ENCODE measurements around the gene DISP2. TPM values are rescaled to one million over a fixed set of nuclear protein-coding genes. Genes with fewer than 3 reads are reported as not detected.

The DISP2 gene
- total RNA-seq, 1 donor from 2014 or later: under 0.01 TPM

DNA sequence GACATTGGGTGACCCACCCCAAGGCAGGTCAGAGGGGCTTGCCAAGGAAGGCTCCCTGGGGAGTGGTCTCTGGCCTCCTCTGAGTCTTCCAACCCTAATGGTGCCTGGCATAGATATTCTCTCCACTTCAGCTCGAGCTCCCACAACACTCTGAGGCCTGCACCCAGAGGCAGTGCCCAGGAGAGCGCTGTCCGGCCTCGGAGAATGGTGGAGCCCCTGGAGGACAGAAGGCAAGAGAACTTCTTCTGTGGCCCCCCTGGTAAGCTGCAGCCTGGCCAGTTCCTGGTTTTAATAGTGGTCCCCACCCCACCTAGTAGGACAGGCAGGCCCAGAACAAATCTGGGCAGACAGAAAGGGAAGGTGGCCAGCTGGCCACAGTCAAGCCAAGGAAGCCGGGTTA, 7.0 kb downstream of the DISP2 start:
- DNase-seq (ENCODE audit: low read depth) (no peak), FAIRE-seq (no peak)
- no peak overlapping the region for H3K4me3 ChIP-seq (ENCODE audit: low read depth, low read length)
- H3K36me3 ChIP-seq (ENCODE audit: control insufficient read depth, insufficient read depth, low read length): no peaks in the 10 kb centered on the region
- no peaks in the 10 kb centered on the region for H3K27me3 ChIP-seq (ENCODE audit: control insufficient read depth, insufficient read depth, low read length)
- TF ChIP-seq, protein P1, sequence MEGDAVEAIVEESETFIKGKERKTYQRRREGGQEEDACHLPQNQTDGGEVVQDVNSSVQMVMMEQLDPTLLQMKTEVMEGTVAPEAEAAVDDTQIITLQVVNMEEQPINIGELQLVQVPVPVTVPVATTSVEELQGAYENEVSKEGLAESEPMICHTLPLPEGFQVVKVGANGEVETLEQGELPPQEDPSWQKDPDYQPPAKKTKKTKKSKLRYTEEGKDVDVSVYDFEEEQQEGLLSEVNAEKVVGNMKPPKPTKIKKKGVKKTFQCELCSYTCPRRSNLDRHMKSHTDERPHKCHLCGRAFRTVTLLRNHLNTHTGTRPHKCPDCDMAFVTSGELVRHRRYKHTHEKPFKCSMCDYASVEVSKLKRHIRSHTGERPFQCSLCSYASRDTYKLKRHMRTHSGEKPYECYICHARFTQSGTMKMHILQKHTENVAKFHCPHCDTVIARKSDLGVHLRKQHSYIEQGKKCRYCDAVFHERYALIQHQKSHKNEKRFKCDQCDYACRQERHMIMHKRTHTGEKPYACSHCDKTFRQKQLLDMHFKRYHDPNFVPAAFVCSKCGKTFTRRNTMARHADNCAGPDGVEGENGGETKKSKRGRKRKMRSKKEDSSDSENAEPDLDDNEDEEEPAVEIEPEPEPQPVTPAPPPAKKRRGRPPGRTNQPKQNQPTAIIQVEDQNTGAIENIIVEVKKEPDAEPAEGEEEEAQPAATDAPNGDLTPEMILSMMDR (IDR thresholded peaks at IDR 0.05; ENCODE audit: insufficient read depth, low read length, severe bottlenecking): no peak

DNA sequence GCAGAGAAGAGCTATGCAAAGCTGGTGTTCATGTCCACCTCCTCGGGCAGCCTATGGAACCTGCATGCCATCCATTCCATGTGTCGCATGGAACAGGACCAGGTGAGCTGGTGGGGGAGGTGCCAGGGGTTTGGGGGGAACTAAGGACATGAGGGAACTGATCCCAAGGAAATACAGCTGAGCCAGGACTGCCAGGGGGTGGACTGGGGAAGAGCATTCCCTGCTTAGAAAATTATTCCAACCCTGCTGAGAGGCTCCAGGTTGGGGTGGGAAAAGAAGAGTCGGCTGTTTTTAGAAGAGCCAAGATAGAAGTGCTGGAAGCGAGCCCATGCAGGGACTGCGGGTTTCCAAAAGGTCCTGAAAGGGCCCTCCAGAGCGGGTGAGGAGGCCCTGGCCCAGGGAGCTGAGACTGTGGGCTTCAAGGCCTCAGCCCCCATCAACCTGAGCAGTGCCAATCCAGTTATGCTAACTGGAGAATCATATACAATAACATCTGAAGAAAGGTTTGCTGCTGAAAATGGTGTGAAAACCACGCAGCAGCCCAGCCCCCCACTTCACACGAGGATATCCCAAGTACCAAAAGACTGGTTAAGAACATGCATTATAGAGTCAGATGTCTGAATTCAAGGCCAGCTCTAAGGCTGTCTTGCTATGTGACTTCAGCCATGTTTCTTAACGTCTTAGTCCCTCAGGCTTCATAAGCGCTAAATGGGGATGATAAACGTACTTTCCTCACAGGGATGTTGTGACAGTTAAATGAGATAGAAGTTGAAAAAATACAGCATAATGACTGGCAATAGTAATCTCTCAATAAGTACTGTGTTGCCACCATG, 7.8 kb downstream of the DISP2 start:
- H3K27me3 ChIP-seq (ENCODE audit: control insufficient read depth, insufficient read depth, low read length): peaks cover 3% of the 10 kb centered on the region
- no peak overlapping the region for H3K4me3 ChIP-seq (ENCODE audit: low read depth, low read length)
- no peak for DNase-seq (ENCODE audit: low read depth)
- peak; percentile 36 for FAIRE-seq
- TF ChIP-seq, protein P1 (IDR thresholded peaks at IDR 0.05; ENCODE audit: insufficient read depth, low read length, severe bottlenecking): no peak
- no peaks in the 10 kb centered on the region for H3K36me3 ChIP-seq (ENCODE audit: control insufficient read depth, insufficient read depth, low read length)

DNA sequence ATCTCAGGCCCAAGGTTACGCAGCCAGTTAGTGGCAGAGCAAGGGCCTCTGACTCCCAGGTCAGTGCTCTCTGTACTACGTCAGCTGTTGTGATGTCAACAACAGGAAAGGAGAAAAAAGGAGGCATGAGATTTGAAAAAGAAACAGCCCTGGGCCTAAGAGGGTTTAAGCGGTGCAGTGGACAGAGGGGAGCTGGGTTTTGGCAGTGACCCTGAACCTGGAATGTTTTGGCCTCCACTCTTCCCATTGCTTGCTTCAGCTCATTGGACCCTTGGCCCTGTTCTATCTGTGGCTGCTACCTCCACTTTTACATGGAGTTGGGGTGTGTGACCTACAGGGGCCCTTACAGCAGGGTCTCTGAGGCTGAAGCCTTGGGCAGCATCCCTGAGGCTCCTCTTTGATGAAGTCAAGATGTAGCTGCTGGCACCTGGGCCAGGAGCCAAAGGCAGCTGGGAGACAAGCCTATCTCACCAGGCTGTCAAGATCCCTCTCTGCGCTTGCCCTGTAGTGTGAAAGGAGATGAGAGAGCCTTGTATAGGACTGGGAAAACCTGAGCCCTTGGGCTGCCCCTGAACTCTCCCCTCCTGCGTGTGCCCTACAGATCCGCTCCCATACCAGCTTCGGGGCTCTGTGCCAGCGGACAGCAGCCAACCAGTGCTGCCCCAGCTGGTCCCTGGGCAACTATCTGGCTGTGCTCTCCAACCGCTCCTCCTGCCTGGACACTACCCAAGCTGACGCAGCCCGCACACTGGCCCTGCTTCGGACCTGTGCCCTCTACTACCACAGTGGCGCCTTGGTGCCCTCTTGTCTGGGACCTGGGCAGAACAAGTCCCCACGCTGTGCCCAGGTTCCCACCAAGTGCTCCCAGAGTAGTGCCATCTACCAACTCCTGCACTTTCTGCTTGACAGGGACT, 8.7 kb downstream of the DISP2 start:
- FAIRE-seq: no peak
- peaks cover 3% of the 10 kb centered on the region for H3K27me3 ChIP-seq (ENCODE audit: control insufficient read depth, insufficient read depth, low read length)
- DNase-seq (ENCODE audit: low read depth): no peak
- TF ChIP-seq, protein P1 (IDR thresholded peaks at IDR 0.05; ENCODE audit: insufficient read depth, low read length, severe bottlenecking): no peak
- H3K4me3 ChIP-seq (ENCODE audit: low read depth, low read length): no peak overlapping the region
- no peaks in the 10 kb centered on the region for H3K36me3 ChIP-seq (ENCODE audit: control insufficient read depth, insufficient read depth, low read length)

DNA sequence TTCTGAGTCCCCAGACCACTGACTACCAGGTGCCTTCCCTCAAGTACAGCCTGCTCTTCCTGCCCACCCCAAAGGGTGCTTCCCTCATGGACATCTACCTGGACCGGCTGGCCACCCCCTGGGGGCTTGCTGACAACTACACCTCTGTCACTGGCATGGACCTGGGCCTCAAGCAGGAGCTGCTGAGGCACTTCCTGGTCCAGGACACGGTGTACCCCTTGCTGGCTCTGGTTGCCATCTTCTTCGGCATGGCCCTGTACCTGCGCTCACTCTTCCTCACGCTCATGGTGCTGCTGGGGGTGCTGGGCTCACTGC, 9.3 kb downstream of the DISP2 start:
- Histone ChIP-seq H3K4me3 (ENCODE audit: low read depth, low read length) (no peak overlapping the region), H3K36me3 (ENCODE audit: control insufficient read depth, insufficient read depth, low read length) (no peaks in the 10 kb centered on the region), H3K27me3 (ENCODE audit: control insufficient read depth, insufficient read depth, low read length) (peaks cover 3% of the 10 kb centered on the region)
- FAIRE-seq: no peak
- no peak for DNase-seq (ENCODE audit: low read depth)
- TF ChIP-seq, protein P1 (IDR thresholded peaks at IDR 0.05; ENCODE audit: insufficient read depth, low read length, severe bottlenecking): no peak

DNA sequence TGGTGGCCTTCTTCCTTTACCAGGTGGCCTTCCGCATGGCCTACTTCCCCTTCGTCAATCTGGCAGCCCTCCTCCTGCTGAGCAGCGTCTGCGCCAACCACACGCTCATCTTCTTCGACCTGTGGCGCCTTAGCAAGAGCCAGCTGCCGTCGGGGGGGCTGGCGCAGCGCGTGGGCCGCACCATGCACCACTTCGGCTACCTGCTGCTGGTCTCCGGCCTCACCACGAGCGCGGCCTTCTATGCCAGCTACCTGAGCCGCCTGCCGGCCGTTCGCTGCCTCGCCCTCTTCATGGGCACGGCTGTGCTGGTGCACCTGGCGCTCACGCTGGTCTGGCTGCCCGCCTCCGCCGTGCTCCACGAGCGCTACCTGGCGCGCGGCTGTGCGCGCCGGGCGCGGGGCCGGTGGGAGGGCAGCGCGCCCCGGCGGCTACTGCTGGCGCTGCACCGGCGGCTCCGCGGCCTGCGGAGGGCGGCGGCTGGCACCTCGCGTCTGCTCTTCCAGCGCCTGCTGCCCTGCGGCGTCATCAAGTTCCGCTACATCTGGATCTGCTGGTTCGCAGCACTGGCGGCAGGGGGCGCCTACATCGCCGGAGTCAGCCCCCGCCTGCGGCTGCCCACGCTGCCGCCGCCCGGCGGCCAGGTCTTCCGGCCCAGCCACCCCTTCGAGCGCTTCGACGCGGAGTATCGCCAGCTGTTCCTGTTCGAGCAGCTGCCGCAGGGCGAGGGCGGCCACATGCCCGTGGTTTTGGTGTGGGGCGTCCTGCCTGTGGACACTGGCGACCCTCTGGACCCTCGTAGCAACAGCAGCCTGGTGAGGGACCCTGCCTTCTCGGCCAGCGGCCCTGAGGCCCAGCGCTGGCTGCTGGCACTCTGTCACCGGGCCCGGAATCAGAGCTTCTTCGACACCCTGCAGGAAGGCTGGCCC, 9.9 kb downstream of the DISP2 start:
- Histone ChIP-seq H3K36me3 (ENCODE audit: control insufficient read depth, insufficient read depth, low read length) (no peaks in the 10 kb centered on the region), H3K4me3 (ENCODE audit: low read depth, low read length) (no peak overlapping the region), H3K27me3 (ENCODE audit: control insufficient read depth, insufficient read depth, low read length) (peaks cover 3% of the 10 kb centered on the region)
- peak; percentile 72 for DNase-seq (ENCODE audit: low read depth)
- FAIRE-seq: no peak
- TF ChIP-seq, protein P1 (IDR thresholded peaks at IDR 0.05; ENCODE audit: insufficient read depth, low read length, severe bottlenecking): peak; percentile 69

Data from bronchial epithelial cell (primary cell).